LHCN-M2 (cell line): ENCODE data around the gene LAMA3. TPM values are rescaled to one million over a fixed set of nuclear protein-coding genes. Genes with fewer than 3 reads are reported as not detected.

Experiments used
- DNase-seq: peaks from one replicate; pipeline ENCODE4 v3.0.0-alpha.2; 2012; ENCODE audit warnings: low read depth
- total RNA-seq: library from RNA; depleted of rRNA; stranded (reverse); fragments of >200 nt; gene quantifications from 2 replicates; pipeline ENCODE4 v1.2.3, GENCODE V29; 2014; rRNA removed

The LAMA3 gene
- total RNA-seq, 1 experiment from 2014 or later, result 4.2 TPM

DNA sequence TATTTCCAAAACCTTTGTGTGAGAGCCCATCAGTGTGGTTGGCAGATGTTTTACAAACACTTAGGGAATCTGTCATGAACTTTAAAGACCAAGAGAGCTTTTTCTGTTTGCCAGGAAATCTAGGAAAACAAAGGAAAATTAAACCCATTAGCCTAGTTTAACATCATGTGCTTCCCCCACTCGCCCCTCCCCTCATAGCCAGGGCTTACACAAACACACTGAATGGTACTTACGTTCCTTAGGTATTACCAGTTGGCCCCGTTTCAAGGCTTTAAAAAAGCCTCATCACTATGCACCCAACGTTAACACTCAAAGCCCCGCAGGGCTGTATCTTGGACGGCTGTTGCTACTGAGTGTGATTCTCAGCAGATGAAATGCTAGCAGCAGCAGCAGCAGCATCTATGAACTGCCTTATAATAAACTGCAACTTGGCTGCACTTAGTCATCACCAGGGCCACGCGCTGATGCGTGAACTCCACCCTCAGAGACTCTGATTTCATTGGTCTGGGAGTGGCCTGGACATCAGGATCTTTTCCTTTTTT is 305.2 kb downstream of the LAMA3 start:
- DNase-seq, result peak; percentile 83

- DNase-seq, result no peak
Measured at GRCh38 chr18:23995180-23995579, 305.9 kb downstream of the LAMA3 start.

GRCh38 chr18:23998018-23998417 is 308.8 kb downstream of the LAMA3 start:
- DNase-seq, result no peak

GRCh38 chr18:23998820-23999219 is 309.6 kb downstream of the LAMA3 start:
- DNase-seq, result no peak

DNA sequence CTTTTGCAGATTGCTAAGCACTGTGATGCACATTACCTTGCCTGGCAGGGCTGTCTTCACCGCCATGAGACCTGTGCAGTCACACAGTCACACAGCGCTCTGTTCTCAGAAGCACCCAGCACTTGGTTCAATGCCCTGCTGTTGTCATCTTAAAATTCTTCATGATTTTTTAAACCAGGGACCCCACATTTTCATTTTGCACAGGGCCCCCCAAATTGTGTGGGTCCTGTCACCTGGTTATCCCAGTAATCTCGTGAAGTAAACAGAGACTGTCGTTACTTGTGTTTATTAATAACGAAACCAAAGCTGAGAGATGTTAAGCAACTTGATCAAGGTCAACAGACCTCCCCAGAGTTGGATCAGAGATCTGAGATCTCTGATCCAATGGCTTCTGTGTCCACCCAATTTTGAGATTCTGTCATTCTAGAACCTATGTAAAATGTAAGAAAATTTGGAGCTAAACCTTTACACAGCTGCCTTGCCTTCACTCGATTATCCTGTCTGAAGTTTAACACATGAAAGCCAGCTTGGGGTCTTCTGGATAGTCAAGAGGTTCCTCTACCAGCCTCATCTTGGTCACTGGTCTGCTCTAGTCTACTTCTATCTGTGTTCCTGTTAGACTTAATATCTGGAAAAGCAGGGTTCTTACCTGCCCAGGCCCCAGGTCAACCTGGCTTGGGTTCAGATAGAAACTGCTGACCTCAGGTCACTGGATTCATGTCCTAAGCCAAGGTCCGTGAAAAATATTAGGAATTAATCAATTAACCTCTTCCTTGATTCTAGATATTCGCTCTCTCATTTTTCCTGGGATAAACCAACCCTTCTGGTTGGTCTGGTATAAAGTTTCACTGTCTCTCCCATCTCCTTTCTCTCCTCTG is 311.6 kb downstream of the LAMA3 start:
- DNase-seq, result no peak

DNA sequence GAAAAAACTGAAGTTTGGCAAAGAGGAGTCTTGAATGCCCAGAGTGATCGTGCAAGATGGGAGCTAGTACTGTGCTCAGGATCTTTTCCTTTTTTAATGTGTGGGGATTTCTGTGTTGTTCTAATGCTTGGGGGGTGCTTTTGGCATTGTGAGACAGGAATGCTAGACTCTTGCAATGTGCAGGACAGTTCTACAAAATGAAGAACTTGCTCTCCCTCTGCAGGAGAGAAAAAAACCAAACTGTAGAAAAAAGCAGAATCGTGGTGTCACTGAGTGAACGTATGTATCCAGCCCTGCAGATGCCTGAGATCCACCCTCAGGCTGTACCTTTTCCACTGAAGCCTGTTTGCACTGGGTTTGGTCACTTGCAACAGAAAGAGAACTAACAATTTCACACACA is 313.2 kb downstream of the LAMA3 start:
- no peak for DNase-seq

DNA sequence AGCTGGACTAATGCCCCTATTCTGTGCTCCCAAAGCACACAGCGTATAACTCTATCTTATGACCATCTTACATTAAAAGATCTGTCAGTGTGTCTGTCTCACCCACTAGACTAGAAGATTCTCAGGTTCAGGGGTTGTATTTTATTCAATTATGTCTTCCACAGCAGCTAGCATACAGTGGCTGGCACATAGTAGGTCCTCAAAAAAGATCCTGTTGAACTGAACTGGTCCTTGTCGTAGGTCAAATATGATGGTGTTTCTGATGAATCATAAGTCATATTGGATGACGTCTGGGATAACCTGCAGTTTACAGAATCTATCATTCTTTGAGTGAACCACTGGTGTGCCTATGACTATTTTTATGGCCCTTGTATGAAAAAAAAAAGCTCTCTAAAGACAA is 314.0 kb downstream of the LAMA3 start:
- no peak for DNase-seq

GRCh38 chr18:24003903-24004640 is 314.8 kb downstream of the LAMA3 start:
- DNase-seq, result peak; percentile 20

Other genes starting within 250 kb of the LAMA3 start
- gene RIOK3, start 236.2 kb upstream of the LAMA3 start, total RNA-seq, result 42.3 and 50.6 TPM in 2 replicates
- gene RMC1, start 185.9 kb upstream of the LAMA3 start, total RNA-seq, result 24.5 and 27.4 TPM in 2 replicates
- 63.1 and 71.8 TPM in 2 replicates for gene NPC1, start 102.9 kb upstream of the LAMA3 start, total RNA-seq
- 5.8 and 7.1 TPM in 2 replicates for gene ANKRD29, start 26.5 kb upstream of the LAMA3 start, total RNA-seq